Gastroesophageal sphincter (tissue), 4 donors: ENCODE measurements around the gene GRIK2. TPM values are rescaled to one million over a fixed set of nuclear protein-coding genes. Genes with fewer than 3 reads are reported as not detected.

Source experiments
- ATAC-seq: fragments of 150-250 bp; one replicate; pipeline ENCODE4 v1.9.1; 2016; ENCODE audit warnings: mild to moderate bottlenecking, moderate library complexity
- H3K27ac ChIP-seq, 4 donors: fragments of 200-600 bp; sonication (generic) in 3 of 4; 1 replicate in 3 of 4; 2 replicates in 1 of 4; pipeline ENCODE4 v1.5.1; 2016 to 2019
- H3K27me3 ChIP-seq: fragments of 200-600 bp; sonication (generic); one replicate; pipeline ENCODE4 v1.5.1; 2019
- H3K36me3 ChIP-seq, 2 donors: fragments of 200-600 bp; sonication (generic); one replicate each; pipeline ENCODE4 v1.5.1; 2019; ENCODE audit warnings: control low read depth in 1 of 2
- H3K4me1 ChIP-seq, 3 donors: fragments of 200-600 bp; sonication (generic); 1 replicate in 2 of 3; 2 replicates in 1 of 3; pipeline ENCODE4 v1.5.1; 2016 to 2019; ENCODE audit warnings: control low read depth in 2 of 3
- H3K4me3 ChIP-seq, 2 donors: fragments of 200-600 bp; sonication (generic); one replicate each; pipeline ENCODE4 v1.5.1; 2019; ENCODE audit warnings: mild to moderate bottlenecking in 1 of 2, moderate library complexity in 1 of 2
- H3K9me3 ChIP-seq, 3 donors: fragments of 200-600 bp; sonication (generic); one replicate each; pipeline ENCODE4 v1.5.1; 2017 to 2019; ENCODE audit warnings: control low read depth in 2 of 3
- CTCF ChIP-seq, 4 experiments: fragments of 200-600 bp in 2 of 4; fragments of 450-650 bp in 2 of 4; sonication (generic) in 1 of 4; IDR thresholded peaks; one replicate each; pipeline ENCODE4 v1.5.1; 2017 to 2019; ENCODE audit warnings: antibody characterized with exemption in 4 of 4, mild to moderate bottlenecking in 2 of 4, moderate library complexity in 2 of 4
- EP300 ChIP-seq: sonication (generic); formaldehyde crosslinking; IDR thresholded peaks from one replicate; pipeline ENCODE4 v1.6.1; 2017; ENCODE audit warnings: antibody characterized with exemption, mild to moderate bottlenecking
- POLR2A ChIP-seq, 2 donors: fragments of 450-650 bp; IDR thresholded peaks; one replicate each; pipeline ENCODE4 v1.6.1; 2017; ENCODE audit warnings: antibody characterized with exemption in 2 of 2, mild to moderate bottlenecking in 2 of 2, moderate library complexity in 1 of 2
- POLR2AphosphoS5 ChIP-seq: sonication (generic); formaldehyde crosslinking; IDR thresholded peaks from one replicate; pipeline ENCODE4 v1.6.1; 2017; ENCODE audit warnings: antibody characterized with exemption
- WGBS, 2 donors: methylation state at CpG; one replicate each; pipeline ENCODE4 v1.1.5; 2018; ENCODE audit warnings: low coverage in 1 of 2; 5-methylcytosine and 5-hydroxymethylcytosine counted together
- total RNA-seq, 4 donors: library from RNA; depleted of rRNA; stranded (reverse); fragments of >200 nt; gene quantifications; one replicate each; pipeline ENCODE4 v1.1.0, GENCODE V29; 2016

The GRIK2 gene
- total RNA-seq, 4 donors from 2014 or later = 0.82 to 2.2 (median 1.0) TPM

GRCh38 chr6:101558712-101559111, 165.2 kb downstream of the GRIK2 start:
- TF ChIP-seq POLR2A (IDR thresholded peaks at IDR 0.05) = no peak
- TF ChIP-seq EP300 = no peak
- no peak for TF ChIP-seq CTCF (IDR thresholded peaks at IDR 0.05)
- TF ChIP-seq POLR2AphosphoS5 = no peak
- 66 to 90% methylated on average over 2 of the region's 2 CpGs for WGBS, 2 donors
- no peak overlapping the region for H3K4me3 ChIP-seq
- no peak overlapping the region for H3K27ac ChIP-seq
- no peaks in the 10 kb centered on the region for H3K4me1 ChIP-seq
- H3K27me3 ChIP-seq = no peaks in the 10 kb centered on the region
- ATAC-seq = no peak
- no peaks in the 10 kb centered on the region for H3K9me3 ChIP-seq
- H3K36me3 ChIP-seq = no peaks in the 10 kb centered on the region

- no peak for TF ChIP-seq EP300
- no peak for TF ChIP-seq POLR2A (IDR thresholded peaks at IDR 0.05)
- TF ChIP-seq CTCF (IDR thresholded peaks at IDR 0.05) = no peak
- no peak for TF ChIP-seq POLR2AphosphoS5
- ATAC-seq = no peak
- Histone ChIP-seq H3K9me3 (no peaks in the 10 kb centered on the region), H3K4me3 (no peak overlapping the region), H3K27ac (no peak overlapping the region), H3K36me3 (no peaks in the 10 kb centered on the region), H3K27me3 (no peaks in the 10 kb centered on the region), H3K4me1 (no peaks in the 10 kb centered on the region)
- 67 to 90% methylated on average over 3 of the region's 4 CpGs for WGBS, 2 donors
Observed at GRCh38 chr6:101572627-101573026, 179.1 kb downstream of the GRIK2 start.

GRCh38 chr6:101577091-101577490, 183.6 kb downstream of the GRIK2 start:
- no peak for TF ChIP-seq CTCF (IDR thresholded peaks at IDR 0.05)
- no peak for TF ChIP-seq POLR2AphosphoS5
- no peak for TF ChIP-seq EP300
- TF ChIP-seq POLR2A (IDR thresholded peaks at IDR 0.05) = no peak

GRCh38 chr6:101578306-101578705, 184.8 kb downstream of the GRIK2 start:
- no peak for TF ChIP-seq CTCF (IDR thresholded peaks at IDR 0.05)
- no peaks in the 10 kb centered on the region for H3K36me3 ChIP-seq
- H3K4me3 ChIP-seq = no peak overlapping the region
- H3K27ac ChIP-seq = no peak overlapping the region
- H3K4me1 ChIP-seq = no peaks in the 10 kb centered on the region
- WGBS, 2 donors = 70 to 86% methylated on average over 1 of the region's 1 CpG
- no peaks in the 10 kb centered on the region for H3K27me3 ChIP-seq
- no peaks in the 10 kb centered on the region for H3K9me3 ChIP-seq
- no peak for ATAC-seq

More at GRCh38 chr6:101577091-101577490, 183.6 kb downstream of the GRIK2 start:
- H3K36me3 ChIP-seq = no peaks in the 10 kb centered on the region
- no peak overlapping the region for H3K27ac ChIP-seq
- H3K4me3 ChIP-seq = no peak overlapping the region
- no peaks in the 10 kb centered on the region for H3K27me3 ChIP-seq
- no peaks in the 10 kb centered on the region for H3K4me1 ChIP-seq
- no peak for ATAC-seq
- H3K9me3 ChIP-seq = no peaks in the 10 kb centered on the region

- Histone ChIP-seq H3K4me1 (no peaks in the 10 kb centered on the region), H3K4me3 (no peak overlapping the region), H3K36me3 (no peaks in the 10 kb centered on the region), H3K27me3 (no peaks in the 10 kb centered on the region), H3K9me3 (no peaks in the 10 kb centered on the region), H3K27ac (no peak overlapping the region)
- no peak for ATAC-seq
- no peak for TF ChIP-seq CTCF (IDR thresholded peaks at IDR 0.05)
- no peak for TF ChIP-seq EP300
- TF ChIP-seq POLR2AphosphoS5 = no peak
- no peak for TF ChIP-seq POLR2A (IDR thresholded peaks at IDR 0.05)
Observed at GRCh38 chr6:101582792-101583191, 189.3 kb downstream of the GRIK2 start.
